ENCODE results near the gene NDUFAF5.

DNA sequence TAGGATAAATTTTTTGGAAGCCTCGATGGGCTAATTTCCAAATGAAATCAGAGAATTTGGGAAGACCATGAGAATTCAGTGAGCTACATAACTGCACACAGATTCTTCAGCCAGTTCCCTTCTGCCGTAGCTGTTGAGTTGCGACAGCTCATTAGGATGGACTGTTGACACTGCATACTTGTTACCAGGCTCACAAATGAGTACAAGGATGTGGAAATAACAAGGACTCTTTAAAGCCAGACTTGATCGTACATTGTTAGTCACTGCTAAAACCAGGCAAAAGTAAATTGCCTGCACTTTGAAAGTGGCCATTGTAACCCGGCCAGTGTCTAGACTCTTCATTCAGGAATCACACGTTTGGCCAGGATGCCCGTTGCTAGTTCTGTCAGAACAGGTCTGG is 37.0 kb downstream of the NDUFAF5 start:
- TF ChIP-seq JUND (IDR thresholded peaks at IDR 0.05; ENCODE audit: low read length), result no peak
- TF ChIP-seq POLR2A (IDR thresholded peaks at IDR 0.05; ENCODE audit: control extremely low read depth in 1 of 2, low read depth in 2 of 2, low read length in 2 of 2), result no peak
- no peak for TF ChIP-seq TBP (IDR thresholded peaks at IDR 0.05; ENCODE audit: low read depth, low read length)
- TF ChIP-seq, protein P1, sequence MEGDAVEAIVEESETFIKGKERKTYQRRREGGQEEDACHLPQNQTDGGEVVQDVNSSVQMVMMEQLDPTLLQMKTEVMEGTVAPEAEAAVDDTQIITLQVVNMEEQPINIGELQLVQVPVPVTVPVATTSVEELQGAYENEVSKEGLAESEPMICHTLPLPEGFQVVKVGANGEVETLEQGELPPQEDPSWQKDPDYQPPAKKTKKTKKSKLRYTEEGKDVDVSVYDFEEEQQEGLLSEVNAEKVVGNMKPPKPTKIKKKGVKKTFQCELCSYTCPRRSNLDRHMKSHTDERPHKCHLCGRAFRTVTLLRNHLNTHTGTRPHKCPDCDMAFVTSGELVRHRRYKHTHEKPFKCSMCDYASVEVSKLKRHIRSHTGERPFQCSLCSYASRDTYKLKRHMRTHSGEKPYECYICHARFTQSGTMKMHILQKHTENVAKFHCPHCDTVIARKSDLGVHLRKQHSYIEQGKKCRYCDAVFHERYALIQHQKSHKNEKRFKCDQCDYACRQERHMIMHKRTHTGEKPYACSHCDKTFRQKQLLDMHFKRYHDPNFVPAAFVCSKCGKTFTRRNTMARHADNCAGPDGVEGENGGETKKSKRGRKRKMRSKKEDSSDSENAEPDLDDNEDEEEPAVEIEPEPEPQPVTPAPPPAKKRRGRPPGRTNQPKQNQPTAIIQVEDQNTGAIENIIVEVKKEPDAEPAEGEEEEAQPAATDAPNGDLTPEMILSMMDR (IDR thresholded peaks at IDR 0.05; ENCODE audit: control extremely low read depth in 1 of 3, insufficient read depth in 1 of 3, low read depth in 1 of 3, low read length in 3 of 3), result no peak
- no peak for TF ChIP-seq NANOG (IDR thresholded peaks at IDR 0.05; ENCODE audit: insufficient read depth, low read depth, low read length, poor library complexity, severe bottlenecking)
- TF ChIP-seq SUZ12 (IDR thresholded peaks at IDR 0.05; ENCODE audit: low read length), result no peak
- no peak for TF ChIP-seq MAFK (IDR thresholded peaks at IDR 0.05; ENCODE audit: low read depth, low read length)
- TF ChIP-seq SP4 (IDR thresholded peaks at IDR 0.05; ENCODE audit: low read length), result no peak
- no peak for TF ChIP-seq ASH2L (IDR thresholded peaks at IDR 0.05; ENCODE audit: low read length)
- TF ChIP-seq, protein P2, sequence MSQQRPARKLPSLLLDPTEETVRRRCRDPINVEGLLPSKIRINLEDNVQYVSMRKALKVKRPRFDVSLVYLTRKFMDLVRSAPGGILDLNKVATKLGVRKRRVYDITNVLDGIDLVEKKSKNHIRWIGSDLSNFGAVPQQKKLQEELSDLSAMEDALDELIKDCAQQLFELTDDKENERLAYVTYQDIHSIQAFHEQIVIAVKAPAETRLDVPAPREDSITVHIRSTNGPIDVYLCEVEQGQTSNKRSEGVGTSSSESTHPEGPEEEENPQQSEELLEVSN (IDR thresholded peaks at IDR 0.05), result no peak
- TF ChIP-seq RAD21 (IDR thresholded peaks at IDR 0.05 in 1 of 2, conservative IDR thresholded peaks at IDR 0.05 in 1 of 2; ENCODE audit: low read depth in 2 of 2, low read length in 2 of 2), result no peak
- TF ChIP-seq BCL11A (IDR thresholded peaks at IDR 0.05; ENCODE audit: low read depth in 2 of 2, low read length in 2 of 2), result no peak
- no peak for TF ChIP-seq EZH2 (IDR thresholded peaks at IDR 0.05; ENCODE audit: low read depth, low read length, severe bottlenecking)
- TF ChIP-seq, protein P3, sequence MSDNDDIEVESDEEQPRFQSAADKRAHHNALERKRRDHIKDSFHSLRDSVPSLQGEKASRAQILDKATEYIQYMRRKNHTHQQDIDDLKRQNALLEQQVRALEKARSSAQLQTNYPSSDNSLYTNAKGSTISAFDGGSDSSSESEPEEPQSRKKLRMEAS (IDR thresholded peaks at IDR 0.05), result no peak
